Keratinocyte (primary cell): Measurements from ENCODE around the gene CCDC107.

Experiments
- CTCF ChIP-seq, 3 experiments: IDR thresholded peaks in 1 of 3; conservative IDR thresholded peaks in 1 of 3; optimal IDR thresholded peaks in 1 of 3; 2 replicates in 2 of 3; 3 replicates in 1 of 3; pipeline versions ENCODE3 to v1.5.1; 2011; ENCODE audit warnings: low read length in 3 of 3, mild to moderate bottlenecking in 3 of 3, moderate library complexity in 2 of 3, control low read depth in 1 of 3, inconsistent platforms in 1 of 3; ENCODE audit not compliant: insufficient read depth in 2 of 3; ENCODE audit errors: extremely low read depth in 1 of 3
- EZH2 ChIP-seq: IDR thresholded peaks from one replicate; pipeline ENCODE4 v1.6.1; 2012; ENCODE audit warnings: inconsistent platforms, mild to moderate bottlenecking, low read length, moderate library complexity

GRCh38 chr9:35710818-35711500 is 52.9 kb downstream of the CCDC107 start:
- no peak for TF ChIP-seq EZH2
- no peak for TF ChIP-seq CTCF (optimal IDR thresholded peaks at IDR 0.05 in 1 of 3, IDR thresholded peaks at IDR 0.05 in 1 of 3, conservative IDR thresholded peaks at IDR 0.05 in 1 of 3; ENCODE audit: extremely low read depth in 1 of 3, insufficient read depth in 2 of 3, low read length in 3 of 3)
